ENCODE measurements around the gene TRMU. TPM values are rescaled to one million over a fixed set of nuclear protein-coding genes. Genes with fewer than 3 reads are reported as not detected.
"Not testable (repeated sequence)": the region's sequence is repeated elsewhere in the genome, so short reads cannot be mapped to it uniquely, and the experiment has no call there.

TRMU gene
- total RNA-seq, 4 donors from 2014 or later: 35.2 to 101 (median 83.3) TPM

GRCh38 chr22:46402505-46402904 is 67.0 kb downstream of the TRMU start:
- TF ChIP-seq CTCF (IDR thresholded peaks at IDR 0.05) (no peak), POLR2A (IDR thresholded peaks at IDR 0.05) (no peak)
- DNase-seq: no peak
- no peaks in the 10 kb centered on the region for H3K36me3 ChIP-seq
- H3K27me3 ChIP-seq: no peaks in the 10 kb centered on the region
- H3K4me3 ChIP-seq: no peak overlapping the region
- H3K4me1 ChIP-seq: no peaks in the 10 kb centered on the region
- no peak overlapping the region for H3K27ac ChIP-seq
- H3K9me3 ChIP-seq: no peaks in the 10 kb centered on the region

DNA sequence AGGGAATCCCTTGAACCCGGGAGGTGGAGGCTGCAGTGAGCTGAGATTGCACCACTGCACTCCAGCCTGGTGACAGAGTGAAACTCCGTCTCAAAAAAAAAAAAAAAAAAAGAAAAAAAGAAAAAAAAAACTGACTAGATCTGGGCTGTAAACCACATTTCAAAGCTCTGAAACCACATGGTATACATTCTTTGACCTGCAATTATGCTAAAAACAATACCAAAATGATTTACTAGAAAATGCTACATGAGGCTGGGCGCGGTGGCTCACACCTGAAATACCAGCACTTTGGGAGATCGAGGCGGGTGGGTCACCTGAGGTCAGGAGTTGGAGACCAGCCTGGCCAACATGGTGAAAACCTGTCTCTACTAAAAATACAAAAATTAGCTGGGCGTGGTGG is 68.4 kb downstream of the TRMU start:
- not testable (repeated sequence) for H3K27me3 ChIP-seq, H3K4me1 ChIP-seq, DNase-seq, H3K27ac ChIP-seq, H3K36me3 ChIP-seq, H3K9me3 ChIP-seq, H3K4me3 ChIP-seq

GRCh38 chr22:46405901-46406300 is 70.4 kb downstream of the TRMU start:
- H3K4me3 ChIP-seq: no peak overlapping the region
- no peak for DNase-seq
- H3K27me3 ChIP-seq: no peaks in the 10 kb centered on the region
- no peaks in the 10 kb centered on the region for H3K36me3 ChIP-seq
- H3K4me1 ChIP-seq: no peaks in the 10 kb centered on the region
- TF ChIP-seq POLR2A (IDR thresholded peaks at IDR 0.05): no peak
- no peak for TF ChIP-seq CTCF (IDR thresholded peaks at IDR 0.05)
- H3K27ac ChIP-seq: no peak overlapping the region
- no peaks in the 10 kb centered on the region for H3K9me3 ChIP-seq

GRCh38 chr22:46406349-46406748 is 70.8 kb downstream of the TRMU start:
- Histone ChIP-seq H3K36me3 (no peaks in the 10 kb centered on the region), H3K27ac (no peak overlapping the region), H3K4me3 (no peak overlapping the region), H3K27me3 (no peaks in the 10 kb centered on the region), H3K9me3 (no peaks in the 10 kb centered on the region), H3K4me1 (no peaks in the 10 kb centered on the region)
- TF ChIP-seq POLR2A (IDR thresholded peaks at IDR 0.05) (no peak), CTCF (IDR thresholded peaks at IDR 0.05) (no peak)
- DNase-seq: no peak

- Histone ChIP-seq H3K27ac (no peak overlapping the region), H3K9me3 (no peaks in the 10 kb centered on the region), H3K4me1 (no peaks in the 10 kb centered on the region), H3K36me3 (no peaks in the 10 kb centered on the region), H3K4me3 (no peak overlapping the region), H3K27me3 (no peaks in the 10 kb centered on the region)
- TF ChIP-seq CTCF (IDR thresholded peaks at IDR 0.05) (no peak), POLR2A (IDR thresholded peaks at IDR 0.05) (no peak)
- DNase-seq: no peak
These were observed 71.3 kb downstream of the TRMU start for GRCh38 chr22:46406791-46407190.

Other genes with a start within 250 kb of the TRMU start
- 100 to 1,000 TPM in 3 of 4 donors, 10 to 100 TPM in 1; 21.5 to 231 (median 189) TPM for gene PPARA, start 185.2 kb upstream of the TRMU start, total RNA-seq
- 10 to 100 TPM in 3 of 4 donors, 1 to 10 TPM in 1; 7.0 to 23.9 (median 12.1) TPM for gene CDPF1, start 85.4 kb upstream of the TRMU start, total RNA-seq
- gene PKDREJ, start 72.4 kb upstream of the TRMU start, total RNA-seq: 1 to 10 TPM in 1 of 4 donors, under 1 TPM in 2, not detected in 1; 0.13 to 1.3 (median 0.35) TPM
- 100 to 1,000 TPM; 173 to 606 (median 587) TPM for gene TTC38, start 67.7 kb upstream of the TRMU start, total RNA-seq
- 10 to 100 TPM in 1 of 4 donors, 1 to 10 TPM in 3; 2.3 to 14.9 (median 5.9) TPM for gene GTSE1, start 38.8 kb upstream of the TRMU start, total RNA-seq
- gene CELSR1, start 201.9 kb downstream of the TRMU start, total RNA-seq: 10 to 100 TPM in 1 of 4 donors, 1 to 10 TPM in 3; 1.1 to 22.3 (median 1.5) TPM